Testis (tissue), 2 donors: ENCODE results near the gene PLET1.

Experiments
- POLR2A ChIP-seq: fragments of 450-650 bp; IDR thresholded peaks from one replicate; pipeline ENCODE4 v1.6.1; 2017; ENCODE audit warnings: antibody characterized with exemption, mild to moderate bottlenecking, moderate library complexity
- TF ChIP-seq, protein P1 (sequence below), 3 experiments: fragments of 450-650 bp in 2 of 3; fragments of 200-600 bp in 1 of 3; sonication (generic) in 1 of 3; IDR thresholded peaks; one replicate each; pipeline ENCODE4 v1.5.1; 2016 to 2019; ENCODE audit warnings: antibody characterized with exemption in 3 of 3, mild to moderate bottlenecking in 2 of 3, moderate library complexity in 1 of 3

DNA sequence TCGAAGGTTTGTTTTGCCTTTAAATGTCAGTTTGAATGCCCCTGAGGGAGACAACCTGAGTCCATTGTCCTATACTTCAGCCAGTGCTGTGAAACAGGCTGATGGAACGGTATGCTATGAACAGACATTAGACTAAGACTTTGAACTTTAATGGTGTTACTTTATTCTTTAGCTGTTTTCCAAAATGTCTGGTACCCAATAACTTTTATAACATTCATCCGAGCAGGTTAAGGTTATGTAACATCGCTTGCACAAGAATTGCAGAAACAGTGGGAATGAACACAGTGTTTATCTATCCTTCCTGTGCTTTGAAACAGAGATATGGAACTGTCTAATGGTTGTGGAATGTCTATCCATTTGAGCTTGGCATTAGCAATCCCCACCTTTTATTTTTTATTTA is 46.9 kb downstream of the PLET1 start:
- no peak for TF ChIP-seq POLR2A
- TF ChIP-seq, protein P1, sequence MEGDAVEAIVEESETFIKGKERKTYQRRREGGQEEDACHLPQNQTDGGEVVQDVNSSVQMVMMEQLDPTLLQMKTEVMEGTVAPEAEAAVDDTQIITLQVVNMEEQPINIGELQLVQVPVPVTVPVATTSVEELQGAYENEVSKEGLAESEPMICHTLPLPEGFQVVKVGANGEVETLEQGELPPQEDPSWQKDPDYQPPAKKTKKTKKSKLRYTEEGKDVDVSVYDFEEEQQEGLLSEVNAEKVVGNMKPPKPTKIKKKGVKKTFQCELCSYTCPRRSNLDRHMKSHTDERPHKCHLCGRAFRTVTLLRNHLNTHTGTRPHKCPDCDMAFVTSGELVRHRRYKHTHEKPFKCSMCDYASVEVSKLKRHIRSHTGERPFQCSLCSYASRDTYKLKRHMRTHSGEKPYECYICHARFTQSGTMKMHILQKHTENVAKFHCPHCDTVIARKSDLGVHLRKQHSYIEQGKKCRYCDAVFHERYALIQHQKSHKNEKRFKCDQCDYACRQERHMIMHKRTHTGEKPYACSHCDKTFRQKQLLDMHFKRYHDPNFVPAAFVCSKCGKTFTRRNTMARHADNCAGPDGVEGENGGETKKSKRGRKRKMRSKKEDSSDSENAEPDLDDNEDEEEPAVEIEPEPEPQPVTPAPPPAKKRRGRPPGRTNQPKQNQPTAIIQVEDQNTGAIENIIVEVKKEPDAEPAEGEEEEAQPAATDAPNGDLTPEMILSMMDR (IDR thresholded peaks at IDR 0.05), result no peak
